Keratinocyte (primary cell): ENCODE measurements around the gene PDK2.

Source experiments
- CTCF ChIP-seq, 3 experiments: IDR thresholded peaks in 1 of 3; conservative IDR thresholded peaks in 1 of 3; optimal IDR thresholded peaks in 1 of 3; 2 replicates in 2 of 3; 3 replicates in 1 of 3; pipeline versions ENCODE3 to v1.5.1; 2011; ENCODE audit warnings: low read length in 3 of 3, mild to moderate bottlenecking in 3 of 3, moderate library complexity in 2 of 3, control low read depth in 1 of 3, inconsistent platforms in 1 of 3; ENCODE audit not compliant: insufficient read depth in 2 of 3; ENCODE audit errors: extremely low read depth in 1 of 3
- EZH2 ChIP-seq: IDR thresholded peaks from one replicate; pipeline ENCODE4 v1.6.1; 2012; ENCODE audit warnings: inconsistent platforms, mild to moderate bottlenecking, low read length, moderate library complexity

GRCh38 chr17:50102164-50102991 lies 7.2 kb downstream of the PDK2 start:
- TF ChIP-seq EZH2 (no peak), CTCF (optimal IDR thresholded peaks at IDR 0.05 in 1 of 3, IDR thresholded peaks at IDR 0.05 in 1 of 3, conservative IDR thresholded peaks at IDR 0.05 in 1 of 3; ENCODE audit: extremely low read depth in 1 of 3, insufficient read depth in 2 of 3, low read length in 3 of 3) (no peak)
